DND-41 (cell line): ENCODE data around the gene PRPF38A.

ENCODE experiments used
- ATAC-seq: fragments of 200-7000 bp; cut with Tn5 transposase; 3 replicates; pipeline ENCODE4 v1.9.1; 2021; ENCODE audit warnings: low read depth; ENCODE audit not compliant: insufficient read depth
- DNase-seq: peaks from one replicate; pipeline ENCODE4 v3.0.0-alpha.2; 2020
- H2AFZ ChIP-seq: 2 replicates; pipeline ENCODE4 v1.6.0; 2012; ENCODE audit warnings: low read depth, low read length
- H3K27ac ChIP-seq: 2 replicates; pipeline ENCODE4 v1.5.1; 2012; ENCODE audit warnings: low read length, inconsistent platforms
- H3K27me3 ChIP-seq: fragments of 200-600 bp; sonication (generic); 2 replicates; pipeline ENCODE4 v1.6.0; 2012; ENCODE audit warnings: low read length, mild to moderate bottlenecking, inconsistent platforms; ENCODE audit not compliant: insufficient read depth, poor library complexity
- H3K36me3 ChIP-seq: 2 replicates; pipeline ENCODE4 v1.5.1; 2012; ENCODE audit warnings: low read length, inconsistent platforms; ENCODE audit not compliant: insufficient read depth
- H3K4me1 ChIP-seq: 2 replicates; pipeline ENCODE4 v1.5.1; 2012; ENCODE audit warnings: mild to moderate bottlenecking, low read length; ENCODE audit not compliant: insufficient read depth
- H3K4me2 ChIP-seq: 2 replicates; pipeline ENCODE4 v1.6.0; 2012; ENCODE audit warnings: mild to moderate bottlenecking, moderate library complexity, low read length, inconsistent platforms; ENCODE audit not compliant: insufficient read depth
- H3K4me3 ChIP-seq, 2 experiments: fragments of 200-600 bp in 1 of 2; shearing (Covaris generic) in 1 of 2; 2 replicates each; pipeline ENCODE4 v1.5.1; 2012 to 2016; ENCODE audit warnings: inconsistent platforms in 2 of 2, low read length in 2 of 2, mild to moderate bottlenecking in 2 of 2, low read depth in 1 of 2, moderate library complexity in 1 of 2
- H3K79me2 ChIP-seq: 2 replicates; pipeline ENCODE4 v1.6.0; 2012; ENCODE audit warnings: low read length, inconsistent platforms; ENCODE audit not compliant: insufficient read depth
- H3K9ac ChIP-seq: 2 replicates; pipeline ENCODE4 v1.6.0; 2012; ENCODE audit warnings: low read depth, mild to moderate bottlenecking, inconsistent platforms, low read length, moderate library complexity
- H3K9me3 ChIP-seq: 2 replicates; pipeline ENCODE4 v1.5.1; 2012; ENCODE audit warnings: low read length, moderate library complexity, mild to moderate bottlenecking, inconsistent platforms; ENCODE audit not compliant: insufficient read depth, severe bottlenecking
- H4K20me1 ChIP-seq: 2 replicates; pipeline ENCODE4 v1.6.0; 2012; ENCODE audit warnings: low read length; ENCODE audit not compliant: insufficient read depth
- CTCF ChIP-seq: IDR thresholded peaks from 2 replicates; pipeline ENCODE4 v1.5.1; 2012; ENCODE audit warnings: borderline replicate concordance, low read length, moderate library complexity, mild to moderate bottlenecking; ENCODE audit not compliant: poor library complexity, severe bottlenecking; ENCODE audit errors: extremely low read depth
- EZH2 ChIP-seq: IDR thresholded peaks from 3 replicates; pipeline ENCODE4 v1.6.1; 2012; ENCODE audit warnings: borderline replicate concordance, low read depth, mild to moderate bottlenecking, moderate library complexity, low read length, inconsistent platforms; ENCODE audit not compliant: severe bottlenecking

The PRPF38A gene

GRCh38 chr1:52404116-52404974 is at the start of gene PRPF38A, which contains the start of gene ORC1:
TSS of gene PRPF38A (plus strand) at chr1:52404602. CDS start at chr1:52404750, 148 bp downstream.
TSS of gene ORC1 (minus strand) at chr1:52404423. CDS start at chr1:52402223, 2,200 bp downstream.
- Histone ChIP-seq H3K4me3 (peak within 1 kb of the TSS; percentile 63 to 80), H3K36me3 (peaks cover 69% of the 10 kb centered on the region), H3K79me2 (peaks cover 89% of the 10 kb centered on the region)

GRCh38 chr1:52355436-52355835 is 49.0 kb upstream of the PRPF38A start:
- no peak overlapping the region for H3K4me2 ChIP-seq
- H3K27me3 ChIP-seq, result no peaks in the 10 kb centered on the region
- no peak for DNase-seq
- H3K9me3 ChIP-seq, result no peaks in the 10 kb centered on the region
- H3K79me2 ChIP-seq, result no peaks in the 10 kb centered on the region
- H2AFZ ChIP-seq, result no peak overlapping the region
- no peak overlapping the region for H3K4me3 ChIP-seq
- H3K9ac ChIP-seq, result no peak overlapping the region
- H3K27ac ChIP-seq, result no peak overlapping the region
- peaks cover 89% of the 10 kb centered on the region for H3K36me3 ChIP-seq
- TF ChIP-seq EZH2 (no peak), CTCF (no peak)
- no peaks in the 10 kb centered on the region for H3K4me1 ChIP-seq
- peaks cover 22% of the 10 kb centered on the region for H4K20me1 ChIP-seq
- no peak for ATAC-seq

More at GRCh38 chr1:52404116-52404974, at the start of gene PRPF38A, which contains the start of gene ORC1:
- Histone ChIP-seq H3K4me2 (peak within 1 kb of the TSS; percentile 80), H3K27me3 (no peaks in the 10 kb centered on the region), H2AFZ (peak within 1 kb of the TSS; percentile 94), H4K20me1 (peaks cover 16% of the 10 kb centered on the region; the same call in 1 of the 2 replicates), H3K4me1 (peaks cover 46% of the 10 kb centered on the region), H3K27ac (peak within 1 kb of the TSS; percentile 95), H3K9me3 (no peaks in the 10 kb centered on the region), H3K9ac (peak within 1 kb of the TSS; percentile 81)
- no peak for TF ChIP-seq EZH2
- peak; percentile 68 for TF ChIP-seq CTCF
- DNase-seq, result peak; percentile 97
- ATAC-seq, result peak; percentile 88

- ATAC-seq, result no peak
- DNase-seq, result no peak
- Histone ChIP-seq H3K9ac (no peak overlapping the region), H4K20me1 (peaks cover 25% of the 10 kb centered on the region), H3K79me2 (no peaks in the 10 kb centered on the region), H3K4me1 (no peaks in the 10 kb centered on the region), H3K4me2 (no peak overlapping the region), H2AFZ (no peak overlapping the region), H3K4me3 (no peak overlapping the region), H3K27me3 (no peaks in the 10 kb centered on the region), H3K36me3 (peaks cover 90% of the 10 kb centered on the region), H3K9me3 (no peaks in the 10 kb centered on the region), H3K27ac (no peak overlapping the region)
- TF ChIP-seq EZH2 (no peak), CTCF (no peak)
Measured at GRCh38 chr1:52355847-52356505, 48.4 kb upstream of the PRPF38A start.
